COLO668 (cell line): ENCODE measurements around the gene L1CAM.

ENCODE experiments used
- DNase-seq: peaks from one replicate; lab custom pipeline; 2025; ENCODE audit not compliant: unreplicated experiment; lab: John Stamatoyannopoulos, UW

The L1CAM gene

GRCh38 chrX:153866302-153867019, 19.5 kb downstream of the L1CAM start:
- DNase-seq = no peak

GRCh38 chrX:153865685-153866084, 20.3 kb downstream of the L1CAM start:
- no peak for DNase-seq

DNA sequence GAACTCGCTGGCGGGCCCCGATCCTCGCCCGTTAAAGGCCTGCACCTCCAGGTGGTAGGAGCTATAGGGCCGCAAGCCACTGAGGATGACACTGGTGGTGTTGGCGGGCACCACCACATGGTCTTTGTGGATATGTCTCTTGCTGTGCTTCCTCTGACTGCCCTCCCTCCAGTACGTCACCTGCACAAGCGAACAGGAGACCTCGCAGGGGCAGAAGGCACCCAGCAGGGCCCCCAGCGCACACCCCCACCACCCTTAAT, 20.7 kb downstream of the L1CAM start:
- no peak for DNase-seq

DNA sequence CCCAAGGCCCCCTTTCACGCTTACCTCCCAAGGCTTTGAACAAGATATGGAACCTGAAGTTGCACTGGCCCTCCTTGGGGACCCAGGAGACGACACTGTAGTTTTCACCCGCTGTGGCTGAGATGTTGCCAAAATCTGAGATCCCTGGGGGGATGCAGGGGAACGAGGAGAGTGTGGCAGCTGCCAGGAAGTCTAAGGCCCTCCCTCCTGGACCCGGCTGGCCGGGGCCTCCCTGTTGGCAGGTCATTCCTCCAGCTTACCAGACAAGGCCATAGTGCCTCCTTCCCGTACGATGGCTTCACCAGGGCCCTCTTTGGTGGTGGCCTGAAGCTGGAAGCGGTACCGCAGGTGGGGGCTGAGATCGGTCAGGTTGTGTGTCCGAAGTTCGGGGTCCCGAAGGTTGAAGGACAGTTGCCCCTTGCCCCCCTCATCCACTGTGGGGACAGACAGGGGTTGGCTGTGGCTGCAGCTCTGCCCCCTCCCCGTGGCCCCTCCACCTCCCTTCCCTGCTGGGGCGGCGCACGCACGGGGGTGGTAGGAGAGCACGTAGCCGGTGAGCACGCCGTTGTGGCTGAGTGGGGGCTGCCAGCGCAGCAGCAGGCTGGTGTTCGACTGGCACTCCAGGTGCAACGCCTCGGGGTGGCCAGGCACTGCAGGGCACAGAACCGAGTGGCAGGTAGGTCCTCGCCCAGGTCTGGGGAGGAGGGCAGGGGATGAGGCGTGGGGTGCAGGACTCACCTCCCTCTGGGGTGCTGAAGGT, 21.2 kb downstream of the L1CAM start:
- no peak for DNase-seq

- DNase-seq = no peak
Measured at GRCh38 chrX:153864101-153864500, 21.9 kb downstream of the L1CAM start.

- DNase-seq = no peak
Measured at GRCh38 chrX:153863251-153863991, 22.6 kb downstream of the L1CAM start.

GRCh38 chrX:153862369-153863250, 23.4 kb downstream of the L1CAM start:
- DNase-seq = no peak

- no peak for DNase-seq
Measured at GRCh38 chrX:153861733-153862310, 24.2 kb downstream of the L1CAM start.

DNA sequence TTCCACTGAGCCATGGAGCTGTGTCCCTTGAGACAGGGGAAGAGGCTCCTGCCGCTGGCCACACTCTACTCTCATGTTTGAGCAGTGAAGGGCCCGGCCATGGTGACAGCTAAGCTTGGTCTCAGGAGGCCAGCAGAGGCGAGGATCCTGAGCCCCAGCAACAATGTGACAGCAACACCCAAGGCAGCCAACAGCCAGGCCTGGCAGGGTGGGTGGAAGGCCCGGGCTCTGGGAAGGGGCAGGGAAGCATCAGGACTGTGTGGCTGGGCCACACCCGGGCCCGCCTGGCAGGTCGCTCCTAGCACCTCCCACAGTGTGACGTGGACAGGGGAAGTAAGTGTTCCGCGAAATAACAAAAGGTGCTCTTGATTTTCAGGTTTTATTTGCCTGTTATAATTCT, 24.8 kb downstream of the L1CAM start:
- peak; percentile 15 for DNase-seq

DNA sequence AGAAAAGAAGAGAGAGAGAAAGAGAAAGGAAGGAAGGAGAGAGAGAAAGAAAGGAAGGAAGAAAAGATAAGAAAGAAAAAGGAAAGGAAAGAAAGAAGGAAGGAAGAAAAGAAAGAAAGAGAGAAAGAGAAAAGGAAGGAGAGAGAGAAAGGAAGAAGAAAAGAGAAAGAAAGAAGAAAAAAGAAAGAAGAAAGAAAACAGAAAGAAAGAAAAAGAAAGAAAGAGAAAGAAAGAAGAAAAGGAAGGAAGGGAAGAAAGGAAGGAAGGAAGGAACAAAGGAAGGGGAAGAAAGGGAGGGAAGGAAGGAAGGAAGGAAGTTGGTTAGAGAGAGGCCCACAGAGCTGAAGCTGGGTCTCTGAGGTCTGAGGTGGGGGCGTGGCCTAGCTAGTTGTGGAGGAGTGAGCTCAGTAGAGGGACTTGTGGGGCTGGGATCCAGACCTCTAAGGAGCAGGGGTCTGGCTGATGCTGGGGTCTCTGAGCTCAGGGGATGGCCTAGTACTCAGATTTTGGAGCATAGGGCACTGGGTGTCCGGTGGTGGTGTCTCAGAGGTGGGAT, 28.5 kb downstream of the L1CAM start:
- no peak for DNase-seq

- no peak for DNase-seq
Measured at GRCh38 chrX:153854702-153855101, 31.3 kb downstream of the L1CAM start.

DNA sequence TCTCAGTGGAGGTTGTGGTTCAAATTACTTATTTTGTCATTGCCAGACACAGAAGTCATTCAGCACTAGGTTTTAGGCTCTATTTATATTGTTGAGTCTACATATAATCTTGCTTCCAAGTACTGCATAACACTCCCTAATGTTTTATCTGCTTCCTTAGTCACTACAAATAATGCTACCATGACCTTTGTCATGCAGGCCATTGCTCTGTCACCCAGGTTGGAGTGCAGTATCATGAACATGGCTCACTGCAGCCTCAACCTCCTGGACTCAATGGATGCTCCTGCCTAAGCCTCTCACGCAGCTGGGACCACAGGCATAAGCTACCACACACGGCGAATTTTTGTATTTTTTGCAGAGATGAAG, 32.1 kb downstream of the L1CAM start:
- no peak for DNase-seq

GRCh38 chrX:153853180-153853901, 32.6 kb downstream of the L1CAM start:
- DNase-seq = no peak

- DNase-seq = no peak
Measured at GRCh38 chrX:153851981-153852380, 34.0 kb downstream of the L1CAM start.

GRCh38 chrX:153848325-153848724, 37.6 kb downstream of the L1CAM start:
- no peak for DNase-seq

DNA sequence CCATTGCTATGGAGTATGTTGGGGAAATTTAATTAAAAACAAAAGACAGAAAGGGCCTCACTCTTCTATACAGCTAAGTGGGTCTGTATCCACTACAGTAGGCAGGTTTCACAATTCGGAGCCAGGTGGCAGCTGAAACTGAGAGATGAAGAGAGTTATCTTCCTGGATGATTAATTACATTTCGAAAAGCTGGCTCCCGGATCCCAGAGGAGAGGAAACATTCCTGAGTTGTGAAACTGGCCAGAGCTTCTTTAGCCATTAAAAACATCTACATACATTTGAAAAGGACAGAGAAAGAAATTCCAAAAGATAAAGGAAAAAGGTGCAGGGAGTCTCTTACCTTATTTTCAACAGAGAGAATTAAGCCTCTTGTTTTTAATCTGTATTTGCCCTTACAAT, 40.1 kb downstream of the L1CAM start:
- DNase-seq = no peak

DNA sequence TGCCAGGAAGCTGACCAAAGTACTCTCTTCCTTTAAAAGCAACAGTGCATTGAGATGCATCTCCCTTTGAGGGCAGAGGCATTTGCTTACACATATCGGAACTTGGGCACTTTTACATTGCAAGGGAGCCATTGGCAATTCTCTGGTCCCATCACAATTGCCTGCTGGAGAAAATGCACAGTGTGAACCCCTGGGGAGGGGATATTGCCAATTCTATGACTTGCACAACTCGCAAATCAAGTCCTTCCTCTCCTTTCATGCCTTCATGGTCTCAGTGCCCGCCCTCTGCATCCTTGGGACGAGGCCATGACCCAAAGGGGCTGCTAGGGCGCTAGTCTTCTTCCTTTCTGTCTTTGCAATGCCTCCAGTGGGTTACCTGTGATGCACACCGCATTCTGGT, 40.8 kb downstream of the L1CAM start:
- DNase-seq = no peak

GRCh38 chrX:153844509-153845082, 41.4 kb downstream of the L1CAM start:
- no peak for DNase-seq

- DNase-seq = no peak
Measured at GRCh38 chrX:153836921-153837320, 49.1 kb downstream of the L1CAM start.

DNA sequence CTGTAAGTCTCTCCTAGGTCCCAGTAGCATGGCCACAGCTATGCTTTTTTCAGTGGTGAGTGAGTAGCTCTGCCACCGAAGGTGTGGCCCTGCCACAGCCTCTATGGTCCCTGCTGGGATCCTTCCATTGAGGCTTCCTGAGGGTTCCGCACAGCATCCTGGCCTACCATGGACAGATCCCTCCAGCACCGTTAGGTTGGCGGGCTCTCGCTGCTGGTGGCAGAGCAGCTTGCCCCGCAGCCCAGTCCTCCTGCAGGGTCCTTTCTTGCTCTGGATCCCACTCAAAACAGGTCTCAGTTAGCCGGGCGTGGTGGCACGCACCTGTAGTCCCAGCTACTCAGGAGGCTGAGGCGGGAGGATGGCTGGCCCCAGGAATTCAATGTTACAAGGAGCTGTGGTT, 53.2 kb downstream of the L1CAM start:
- no peak for DNase-seq
